ENCODE measurements around the gene CSNK2A1.
"Not testable (repeated sequence)": the region's sequence is repeated elsewhere in the genome, so short reads cannot be mapped to it uniquely, and the experiment has no call there.

CSNK2A1 gene

GRCh38 chr20:480044-480443 is 63.5 kb downstream of the CSNK2A1 start:
- no peak for DNase-seq

DNA sequence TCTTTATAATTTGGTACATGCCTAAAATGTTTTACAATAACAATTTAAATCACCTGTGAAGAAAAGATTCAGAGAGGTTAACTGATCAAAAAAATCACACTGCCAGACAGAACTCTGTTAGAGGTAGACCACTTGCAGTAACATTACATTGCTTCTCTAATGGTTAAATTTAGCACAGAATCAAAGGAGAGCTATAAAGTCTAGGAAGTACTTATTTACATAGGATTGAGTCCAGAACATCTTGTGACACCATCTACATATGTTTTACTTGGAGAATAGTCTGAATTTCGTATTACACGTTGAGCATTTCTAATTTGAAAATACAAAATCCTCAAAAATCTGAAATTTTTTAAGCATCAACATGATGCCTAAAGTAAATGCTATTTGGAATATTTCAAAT is 64.1 kb downstream of the CSNK2A1 start:
- DNase-seq, result no peak

DNA sequence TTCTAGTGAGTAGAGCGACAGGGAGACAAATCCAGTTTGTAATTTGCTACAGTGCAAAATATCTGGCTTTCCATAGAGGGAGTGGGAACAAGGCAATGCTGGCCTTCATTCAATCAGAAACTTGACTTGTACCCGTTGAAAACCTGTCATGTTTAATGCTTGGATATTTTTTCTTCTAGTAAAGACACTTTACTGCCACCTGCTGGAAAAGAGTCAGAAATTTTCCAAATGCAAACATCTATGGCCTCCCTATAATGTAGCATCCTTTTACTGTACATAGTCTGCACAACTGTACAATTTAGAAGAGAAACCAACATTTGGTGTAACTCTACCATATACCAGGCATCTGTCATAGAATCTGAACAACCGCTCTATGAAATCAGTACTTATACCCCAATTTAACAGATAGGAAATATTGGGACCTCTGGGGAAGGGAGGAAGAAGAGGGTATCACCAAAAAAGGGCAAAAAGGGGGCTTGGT is 64.6 kb downstream of the CSNK2A1 start:
- DNase-seq, result no peak

DNA sequence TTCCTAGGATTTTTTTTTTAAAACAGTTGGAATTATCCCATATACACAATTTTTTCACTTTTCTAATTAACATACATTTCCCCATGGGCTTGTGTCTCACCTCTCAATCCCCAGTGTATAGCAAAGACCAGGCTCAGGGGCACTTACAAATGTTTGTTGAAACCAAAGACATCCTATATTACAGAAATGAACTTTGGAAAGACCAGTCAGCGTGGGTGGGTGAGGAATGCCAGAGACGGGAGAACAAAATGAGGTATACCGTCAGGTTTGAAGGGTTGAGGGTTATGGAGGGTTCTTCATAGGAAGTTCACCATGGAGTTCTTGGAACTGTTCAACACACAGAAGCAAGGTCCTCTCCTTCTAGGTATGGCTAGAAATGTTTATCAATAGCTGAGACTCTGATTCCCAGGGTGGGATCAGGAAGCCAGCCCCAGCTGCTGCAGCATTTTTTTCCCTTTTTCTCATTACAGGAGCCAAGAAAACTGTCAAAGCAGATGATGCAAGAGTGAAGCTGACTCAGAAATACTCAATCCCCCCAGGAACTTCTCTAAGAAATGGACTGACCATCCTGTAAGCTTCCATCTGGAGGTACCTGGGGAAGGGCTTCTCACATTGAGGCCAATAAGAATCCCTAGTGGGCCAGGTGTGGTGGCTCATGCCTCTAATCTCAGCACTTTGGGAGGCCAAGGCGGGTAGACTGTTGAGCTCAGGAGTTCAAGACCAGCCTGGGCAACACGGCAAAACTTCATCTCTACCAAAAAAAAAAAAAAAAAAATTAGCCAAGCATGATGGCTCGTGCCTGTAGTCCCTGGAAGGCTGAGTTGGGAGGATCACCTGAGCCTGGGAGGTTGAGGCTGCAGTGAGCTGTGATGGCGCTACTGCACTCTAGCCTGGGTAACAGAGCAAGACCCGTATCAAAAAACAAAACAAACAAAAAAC is 65.3 kb downstream of the CSNK2A1 start:
- DNase-seq, result no peak

DNA sequence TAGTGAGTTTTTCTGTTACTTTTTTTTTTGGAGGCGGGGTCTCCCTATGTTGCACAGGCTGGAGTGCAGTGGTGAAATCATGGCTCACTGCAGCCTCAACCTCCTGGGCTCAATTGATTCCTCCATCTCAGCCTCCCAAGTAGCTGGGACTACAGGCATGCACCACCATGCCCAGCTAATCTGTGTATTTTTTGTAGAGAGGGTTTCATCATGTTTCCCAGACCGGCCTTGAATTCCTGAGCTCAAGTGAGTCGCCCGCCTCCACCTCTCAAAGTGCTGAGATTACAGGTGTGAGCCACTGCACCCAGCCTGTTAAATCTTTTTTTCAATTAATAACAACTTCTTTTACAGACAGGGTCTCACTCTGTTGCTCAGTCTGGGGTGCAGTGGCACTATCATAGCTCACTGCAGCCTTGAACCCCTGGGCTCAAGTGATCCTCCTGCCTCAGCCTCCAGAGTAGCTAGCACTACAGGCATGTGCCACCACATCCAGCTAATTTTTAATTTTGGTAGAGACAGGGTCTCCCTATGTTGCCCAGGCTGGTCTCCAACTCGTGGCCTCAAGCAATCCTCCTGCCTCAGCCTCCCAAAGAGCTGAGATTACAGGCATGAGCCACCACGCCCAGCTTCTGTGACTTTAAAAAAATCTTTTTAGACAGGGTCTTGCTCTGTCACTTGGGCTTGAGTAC is 66.9 kb downstream of the CSNK2A1 start:
- not testable (repeated sequence) for DNase-seq

DNA sequence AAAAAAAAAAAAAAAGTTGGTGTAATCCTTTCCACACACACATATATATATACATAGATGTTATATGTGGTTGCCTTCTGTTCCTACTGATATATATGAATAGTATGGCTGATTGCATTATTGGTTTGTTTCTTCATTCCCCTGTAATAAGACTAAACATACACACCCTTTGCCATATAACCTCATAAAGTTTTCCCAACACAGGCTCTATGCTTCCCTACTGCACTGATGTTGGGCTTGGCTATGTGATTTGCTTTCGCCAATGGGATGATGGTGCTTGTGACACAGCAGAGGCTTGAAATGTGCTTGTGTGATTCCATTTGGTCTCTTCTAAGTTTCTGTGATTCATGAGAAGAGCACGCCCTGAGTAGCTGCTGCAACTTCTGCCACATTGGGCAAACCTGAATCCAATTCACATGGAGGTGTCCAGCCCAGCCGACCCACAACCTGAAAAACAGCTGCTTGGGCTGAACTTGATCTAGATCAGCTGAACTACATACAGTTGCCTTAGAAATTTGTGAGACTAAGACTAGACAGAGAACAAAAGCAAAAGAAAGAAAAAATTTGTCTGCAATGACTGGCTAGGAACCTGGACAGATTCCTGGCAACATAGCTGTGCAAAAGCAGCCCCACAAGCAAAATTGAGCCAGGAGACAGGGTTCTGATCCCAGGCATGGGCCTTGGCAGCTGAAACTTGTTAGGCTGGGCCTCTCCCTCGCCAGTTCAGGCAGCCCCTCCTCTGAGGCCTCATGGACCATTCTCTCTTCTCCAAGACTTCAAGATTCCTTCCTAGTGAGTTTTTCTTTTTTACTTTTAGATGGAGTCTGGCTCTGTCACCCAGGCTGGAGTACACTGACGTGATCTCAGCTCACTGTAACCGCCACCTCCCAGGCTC is 67.9 kb downstream of the CSNK2A1 start:
- DNase-seq, result peak; percentile 37

DNA sequence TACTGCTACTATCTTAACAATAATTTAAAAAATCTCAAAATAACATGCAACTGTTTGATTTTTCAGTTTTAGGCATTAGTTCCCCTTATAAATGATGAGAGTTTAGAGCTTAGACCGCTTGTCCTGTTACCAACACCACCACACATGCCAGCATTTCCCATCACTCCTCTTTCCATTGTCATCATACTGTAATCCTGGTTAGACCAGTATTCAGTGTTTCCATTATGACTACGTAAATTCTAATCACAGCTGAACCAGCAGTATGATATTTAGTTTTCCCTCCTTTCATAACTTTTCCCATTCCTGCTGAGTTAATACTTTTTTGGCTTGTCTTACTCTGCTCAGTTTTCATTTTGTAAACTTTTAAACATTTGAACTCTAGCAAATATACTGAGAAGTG is 69.0 kb downstream of the CSNK2A1 start:
- DNase-seq, result peak; percentile 26

- no peak for DNase-seq
These were observed 70.7 kb downstream of the CSNK2A1 start for GRCh38 chr20:472889-473292.

- DNase-seq, result no peak
These were observed 71.3 kb downstream of the CSNK2A1 start for GRCh38 chr20:472137-472846.

DNA sequence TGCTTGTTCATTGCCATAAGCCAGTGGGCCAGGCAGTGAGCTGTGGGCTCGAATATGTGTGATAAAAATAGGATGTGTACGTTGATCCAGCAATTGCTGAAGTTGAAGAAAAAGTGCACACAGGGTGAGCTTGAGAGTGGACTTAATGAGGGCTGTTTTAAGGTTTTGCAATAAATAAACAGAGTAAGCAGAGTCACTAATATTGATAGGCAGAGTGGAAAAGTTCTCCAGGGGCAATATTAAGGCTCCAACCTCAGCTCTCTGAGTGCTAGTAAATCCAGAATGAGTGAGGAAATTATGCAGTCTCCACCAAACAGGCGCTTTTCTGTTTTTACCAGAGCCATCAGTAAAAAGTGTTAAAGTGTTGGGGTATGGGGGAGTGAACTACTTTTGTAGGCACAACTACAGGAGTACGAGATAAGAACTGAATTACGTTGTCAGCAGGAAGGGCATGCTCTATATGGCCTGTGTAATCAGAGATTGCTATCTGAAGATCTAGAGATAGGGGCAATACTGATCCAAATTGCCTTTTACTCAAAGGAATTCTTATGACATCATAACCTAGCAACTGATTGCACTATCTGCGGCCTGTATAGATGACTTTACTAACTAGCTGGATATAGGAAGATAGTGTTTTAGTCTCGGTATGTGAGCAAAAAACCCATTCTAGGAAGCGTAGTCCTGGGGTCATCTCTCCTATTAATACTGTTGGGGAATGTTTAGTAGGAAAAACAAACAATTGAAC is 73.7 kb downstream of the CSNK2A1 start:
- no peak for DNase-seq

DNA sequence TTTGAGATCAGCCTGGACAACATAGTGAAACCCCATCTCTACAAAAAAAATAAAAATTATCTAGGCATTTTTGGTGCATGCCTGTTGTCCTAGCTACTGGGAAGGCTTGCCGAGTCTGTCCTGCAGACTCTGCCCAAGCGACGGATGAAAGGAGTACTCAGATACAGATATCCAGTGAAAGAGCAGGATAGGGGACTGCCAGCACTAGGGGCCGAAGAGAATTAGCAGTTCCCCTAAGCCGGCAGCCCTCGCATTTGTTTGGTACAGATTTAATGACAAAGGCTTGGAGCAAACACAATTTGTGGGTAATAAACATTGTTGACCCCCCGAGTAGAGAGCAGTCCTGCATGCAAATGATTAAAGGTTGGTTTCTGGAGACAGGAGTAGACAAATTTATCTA is 75.8 kb downstream of the CSNK2A1 start:
- no peak for DNase-seq

DNA sequence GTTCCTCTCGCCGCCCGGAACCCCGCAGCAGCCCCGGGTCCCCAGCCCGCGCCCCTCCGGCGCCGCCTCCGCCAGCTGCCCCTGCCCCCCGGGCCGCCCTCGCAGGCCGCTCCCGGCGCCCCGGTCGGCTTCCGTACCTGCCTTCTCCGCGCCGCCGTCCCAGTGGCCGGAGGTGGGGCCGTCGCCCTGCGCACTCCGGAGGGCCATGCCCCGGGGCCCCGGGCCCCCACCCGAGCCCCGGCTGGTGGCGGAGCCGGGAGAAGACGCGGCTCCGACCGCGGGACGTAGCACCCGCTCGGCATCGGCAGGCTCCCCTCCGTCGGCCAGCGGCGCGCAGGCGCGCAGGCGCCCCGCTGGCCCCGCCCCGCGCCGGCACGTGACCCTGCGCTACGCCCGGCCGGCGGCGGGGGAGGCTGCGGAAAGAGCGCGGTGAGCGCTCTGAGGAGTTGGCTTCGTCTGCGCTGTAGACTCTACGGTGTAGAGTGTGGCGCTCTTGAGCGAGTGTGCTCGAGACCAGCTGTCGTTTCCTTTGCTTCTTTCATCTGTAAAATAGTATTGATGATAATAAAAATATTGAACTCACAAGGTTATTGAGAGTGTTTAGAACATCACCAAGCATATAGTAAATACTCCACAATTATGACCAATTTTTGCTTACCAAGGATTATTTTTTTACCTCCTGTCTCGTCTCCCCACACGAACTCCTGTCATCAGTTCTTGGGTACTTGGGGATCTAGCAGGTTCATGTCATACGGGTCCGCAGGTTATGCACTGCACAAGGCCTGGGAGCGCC is 81.2 kb downstream of the CSNK2A1 start, which contains the start of gene TBC1D20:
TSS of gene TBC1D20 (minus strand) at position 335 of the 793 bp plus-strand sequence. CDS start at position 207, 128 bp downstream.
- peak; percentile 92 for DNase-seq

DNA sequence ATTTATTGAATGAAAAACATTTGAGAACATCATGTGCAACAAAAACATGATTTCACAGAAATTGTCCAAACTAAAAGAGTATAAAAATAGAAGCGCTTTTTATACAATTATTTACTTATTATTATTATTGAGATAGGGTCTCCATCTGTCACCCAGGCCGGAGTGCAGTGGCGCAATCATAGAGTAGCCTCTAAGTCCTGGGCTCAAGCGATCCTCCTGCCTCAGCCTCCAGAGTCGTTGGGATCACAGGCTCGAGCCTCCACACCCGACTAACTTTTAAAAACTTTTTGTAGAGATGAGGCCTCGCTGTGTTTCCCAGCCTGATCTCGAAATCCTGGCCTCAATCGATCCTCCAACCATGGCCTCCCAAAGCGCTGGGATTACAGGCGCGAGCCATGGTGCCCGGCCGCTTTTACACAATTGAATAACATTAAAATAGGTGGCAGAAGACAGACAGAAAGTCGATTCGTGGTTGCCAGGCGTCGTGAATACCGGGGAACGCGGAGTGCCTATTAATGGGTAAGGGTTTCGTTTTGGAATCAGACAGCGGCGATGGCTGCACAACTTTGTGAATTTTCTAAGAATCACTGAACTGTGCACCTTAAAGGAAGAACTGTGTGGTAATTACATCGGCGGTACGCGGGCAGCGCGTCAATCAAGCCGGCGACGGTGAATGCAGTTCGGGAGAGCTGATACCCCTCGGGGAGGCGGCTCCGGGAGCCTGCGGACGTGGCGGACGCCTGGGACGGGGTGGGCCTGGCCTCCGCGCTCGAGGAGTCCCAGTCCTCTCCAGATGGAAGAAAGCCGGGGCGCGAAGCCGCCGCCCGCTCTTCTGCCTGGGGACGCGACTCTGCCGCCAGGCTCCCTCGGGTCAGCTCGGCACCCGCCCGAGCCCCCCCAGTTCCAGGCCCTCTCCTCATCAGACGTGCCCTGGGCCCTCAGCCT is 82.1 kb downstream of the CSNK2A1 start:
- peak; percentile 66 for DNase-seq

- DNase-seq, result no peak
These were observed 82.9 kb downstream of the CSNK2A1 start for GRCh38 chr20:460707-461106.

GRCh38 chr20:460180-460579 is 83.4 kb downstream of the CSNK2A1 start:
- DNase-seq, result no peak

GRCh38 chr20:458776-459175 is 84.8 kb downstream of the CSNK2A1 start:
- no peak for DNase-seq

DNA sequence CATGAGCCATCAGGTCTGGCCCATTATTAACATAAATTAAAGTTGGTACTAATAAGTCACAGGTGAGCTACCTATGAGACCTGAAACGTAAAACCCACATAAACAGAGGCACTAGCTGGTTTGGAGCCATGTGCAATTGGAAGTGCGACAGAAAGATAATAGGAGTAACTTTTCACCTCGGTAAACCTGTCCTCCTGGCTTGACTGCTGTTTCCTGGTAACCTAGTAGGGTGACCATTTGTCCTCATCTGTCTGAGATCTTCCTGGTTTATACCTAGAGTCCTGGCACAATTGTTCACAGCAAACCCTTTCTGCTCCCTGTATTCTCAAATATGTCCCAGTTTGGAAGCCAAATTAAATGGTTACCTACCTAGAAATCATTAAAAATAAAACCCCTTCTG is 88.6 kb downstream of the CSNK2A1 start:
- DNase-seq, result no peak

DNA sequence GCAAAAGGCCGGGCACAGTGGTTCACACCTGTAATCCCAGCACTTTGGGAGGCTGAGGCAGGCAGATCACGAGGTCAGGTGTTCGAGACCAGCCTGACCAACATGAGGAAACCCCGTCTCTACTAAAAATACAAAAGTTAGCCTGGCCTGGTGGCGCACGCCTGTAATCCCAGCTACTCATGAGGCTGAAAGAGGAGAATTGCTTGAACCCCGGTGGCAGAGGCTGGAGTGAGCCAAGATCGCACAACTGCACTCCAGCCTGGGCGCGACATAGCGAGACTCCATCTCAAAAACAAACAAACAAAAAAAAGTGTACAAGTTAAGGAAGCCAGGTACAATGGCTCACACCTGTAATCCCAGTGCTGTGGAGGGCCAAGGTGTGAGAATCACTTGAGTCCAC is 91.6 kb downstream of the CSNK2A1 start:
- not testable (repeated sequence) for DNase-seq
